Smooth muscle cell (in vitro differentiated cells): Measurements from ENCODE around the gene GIN1. TPM values are rescaled to one million over a fixed set of nuclear protein-coding genes. Genes with fewer than 3 reads are reported as not detected.

Experiments used
- DNase-seq: peaks from one replicate; lab custom pipeline; 2025; ENCODE audit not compliant: unreplicated experiment; lab: John Stamatoyannopoulos, UW
- H2AFZ ChIP-seq: fragments of 200-600 bp; sonication (generic); 2 replicates; pipeline ENCODE4 v1.6.0; 2016; ENCODE audit warnings: antibody characterized with exemption, low read depth, mild to moderate bottlenecking
- H3F3A ChIP-seq: fragments of 200-600 bp; sonication (generic); 2 replicates; pipeline ENCODE4 v1.6.0; 2017; ENCODE audit warnings: antibody characterized with exemption, low read depth
- H3K27ac ChIP-seq: fragments of 200-600 bp; sonication (generic); 2 replicates; pipeline ENCODE4 v1.5.1; 2016; ENCODE audit warnings: low read depth, mild to moderate bottlenecking
- H3K27me3 ChIP-seq: fragments of 200-600 bp; sonication (generic); 2 replicates; pipeline ENCODE4 v1.6.1; 2016; ENCODE audit warnings: low read depth, mild to moderate bottlenecking
- H3K36me3 ChIP-seq: fragments of 200-600 bp; sonication (generic); 2 replicates; pipeline ENCODE4 v1.5.1; 2016; ENCODE audit warnings: low read depth
- H3K4me1 ChIP-seq: fragments of 200-600 bp; sonication (generic); 2 replicates; pipeline ENCODE4 v1.5.1; 2016; ENCODE audit warnings: low read depth
- H3K4me2 ChIP-seq: fragments of 200-600 bp; sonication (generic); 2 replicates; pipeline ENCODE4 v1.6.0; 2016; ENCODE audit warnings: mild to moderate bottlenecking
- H3K4me3 ChIP-seq: fragments of 200-600 bp; sonication (generic); 2 replicates; pipeline ENCODE4 v1.5.1; 2016; ENCODE audit warnings: mild to moderate bottlenecking
- H3K79me2 ChIP-seq: fragments of 200-600 bp; sonication (generic); 2 replicates; pipeline ENCODE4 v1.6.0; 2016; ENCODE audit warnings: low read depth, mild to moderate bottlenecking
- H3K9ac ChIP-seq: fragments of 200-600 bp; sonication (generic); 2 replicates; pipeline ENCODE4 v1.6.0; 2016; ENCODE audit warnings: low read depth
- H3K9me3 ChIP-seq: fragments of 200-600 bp; sonication (generic); replicated peaks from 2 replicates; pipeline ENCODE4 v1.5.1; 2016; ENCODE audit warnings: low read depth
- H4K20me1 ChIP-seq: fragments of 200-600 bp; sonication (generic); 2 replicates; pipeline ENCODE4 v1.6.0; 2016; ENCODE audit warnings: low read depth
- WGBS: methylation state at CpG from one replicate; pipeline ENCODE4 v1.1.7; 2016; ENCODE audit warnings: low lambda C conversion rate; 5-methylcytosine and 5-hydroxymethylcytosine counted together
- polyA plus RNA-seq: library from polyadenylated mRNA; unstranded; fragments of >200 nt; fragmentation: Nextera tagmentation; extraction: Ambion mirVana; gene quantifications from 2 replicates; pipeline ENCODE4 v1.2.1, GENCODE V29; 2016
- total RNA-seq: library from RNA; depleted of rRNA; stranded (reverse); fragments of >200 nt; gene quantifications from 2 replicates; pipeline ENCODE4 v1.2.3, GENCODE V29; 2014
- TF ChIP-seq, protein P1 (sequence below): fragments of 200-600 bp; sonication (generic); IDR thresholded peaks from 2 replicates; pipeline ENCODE4 v1.5.1; 2017; ENCODE audit warnings: borderline replicate concordance, mild to moderate bottlenecking, antibody characterized with exemption; ENCODE audit not compliant: insufficient read depth, poor library complexity, severe bottlenecking

Gene GIN1
- total and polyA plus RNA-seq, 2 experiments from 2014 or later = 3.6 to 4.8 TPM

GRCh38 chr5:103102234-103102633 is 17.7 kb downstream of the GIN1 start:
- DNase-seq = no peak
- TF ChIP-seq, protein P1, sequence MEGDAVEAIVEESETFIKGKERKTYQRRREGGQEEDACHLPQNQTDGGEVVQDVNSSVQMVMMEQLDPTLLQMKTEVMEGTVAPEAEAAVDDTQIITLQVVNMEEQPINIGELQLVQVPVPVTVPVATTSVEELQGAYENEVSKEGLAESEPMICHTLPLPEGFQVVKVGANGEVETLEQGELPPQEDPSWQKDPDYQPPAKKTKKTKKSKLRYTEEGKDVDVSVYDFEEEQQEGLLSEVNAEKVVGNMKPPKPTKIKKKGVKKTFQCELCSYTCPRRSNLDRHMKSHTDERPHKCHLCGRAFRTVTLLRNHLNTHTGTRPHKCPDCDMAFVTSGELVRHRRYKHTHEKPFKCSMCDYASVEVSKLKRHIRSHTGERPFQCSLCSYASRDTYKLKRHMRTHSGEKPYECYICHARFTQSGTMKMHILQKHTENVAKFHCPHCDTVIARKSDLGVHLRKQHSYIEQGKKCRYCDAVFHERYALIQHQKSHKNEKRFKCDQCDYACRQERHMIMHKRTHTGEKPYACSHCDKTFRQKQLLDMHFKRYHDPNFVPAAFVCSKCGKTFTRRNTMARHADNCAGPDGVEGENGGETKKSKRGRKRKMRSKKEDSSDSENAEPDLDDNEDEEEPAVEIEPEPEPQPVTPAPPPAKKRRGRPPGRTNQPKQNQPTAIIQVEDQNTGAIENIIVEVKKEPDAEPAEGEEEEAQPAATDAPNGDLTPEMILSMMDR = no peak
- Histone ChIP-seq H3K4me1 (no peaks in the 10 kb centered on the region), H3K36me3 (no peaks in the 10 kb centered on the region), H3K27ac (no peak overlapping the region), H4K20me1 (no peaks in the 10 kb centered on the region), H3K4me3 (no peak overlapping the region), H3K79me2 (no peaks in the 10 kb centered on the region), H3K4me2 (no peak overlapping the region), H3K9ac (no peak overlapping the region), H3F3A (no peaks in the 10 kb centered on the region), H3K9me3 (no peaks in the 10 kb centered on the region), H2AFZ (no peak overlapping the region), H3K27me3 (no peaks in the 10 kb centered on the region)
- WGBS = 95% methylated on average over 1 of the region's 1 CpG

GRCh38 chr5:103101079-103101750 is 18.7 kb downstream of the GIN1 start:
- no peak overlapping the region for H3K4me3 ChIP-seq
- H3K4me1 ChIP-seq = no peaks in the 10 kb centered on the region
- TF ChIP-seq, protein P1 = no peak
- H3K27ac ChIP-seq = no peak overlapping the region
- H3K27me3 ChIP-seq = no peaks in the 10 kb centered on the region
- 83% methylated on average over 6 of the region's 6 CpGs for WGBS
- H2AFZ ChIP-seq = no peak overlapping the region
- no peaks in the 10 kb centered on the region for H4K20me1 ChIP-seq
- H3K9me3 ChIP-seq = no peaks in the 10 kb centered on the region
- H3K36me3 ChIP-seq = peaks cover 5% of the 10 kb centered on the region
- no peaks in the 10 kb centered on the region for H3F3A ChIP-seq
- no peak overlapping the region for H3K9ac ChIP-seq
- no peak for DNase-seq
- no peaks in the 10 kb centered on the region for H3K79me2 ChIP-seq
- no peak overlapping the region for H3K4me2 ChIP-seq

GRCh38 chr5:103098993-103099392 is 20.9 kb downstream of the GIN1 start:
- Histone ChIP-seq H3K4me2 (no peak overlapping the region), H3K27me3 (no peaks in the 10 kb centered on the region), H3K36me3 (peaks cover 5% of the 10 kb centered on the region), H3K27ac (no peak overlapping the region), H2AFZ (no peak overlapping the region), H4K20me1 (no peaks in the 10 kb centered on the region), H3K9ac (no peak overlapping the region), H3F3A (no peaks in the 10 kb centered on the region), H3K4me3 (no peak overlapping the region), H3K4me1 (no peaks in the 10 kb centered on the region), H3K79me2 (no peaks in the 10 kb centered on the region), H3K9me3 (no peaks in the 10 kb centered on the region)
- no peak for DNase-seq
- TF ChIP-seq, protein P1 = no peak
- 72% methylated on average over 2 of the region's 2 CpGs for WGBS

GRCh38 chr5:103094737-103095136 is 25.2 kb downstream of the GIN1 start:
- no peak overlapping the region for H3K4me2 ChIP-seq
- TF ChIP-seq, protein P1 = no peak
- 75% methylated on average over 2 of the region's 2 CpGs for WGBS

More at GRCh38 chr5:103094737-103095136, 25.2 kb downstream of the GIN1 start:
- Histone ChIP-seq H3F3A (no peaks in the 10 kb centered on the region), H3K79me2 (no peaks in the 10 kb centered on the region), H3K4me1 (no peaks in the 10 kb centered on the region), H3K4me3 (no peak overlapping the region), H3K27ac (no peak overlapping the region), H3K9me3 (no peaks in the 10 kb centered on the region), H3K9ac (no peak overlapping the region), H3K36me3 (peaks cover 5% of the 10 kb centered on the region), H4K20me1 (no peaks in the 10 kb centered on the region), H2AFZ (no peak overlapping the region), H3K27me3 (no peaks in the 10 kb centered on the region)
- no peak for DNase-seq
